Measurements from ENCODE around the gene DGKG. TPM values are rescaled to one million over a fixed set of nuclear protein-coding genes. Genes with fewer than 3 reads are reported as not detected.

The DGKG gene
- polyA plus RNA-seq, 1 of the 3 experiments (the other 2 are of a cell fraction) = 0.12 TPM

DNA sequence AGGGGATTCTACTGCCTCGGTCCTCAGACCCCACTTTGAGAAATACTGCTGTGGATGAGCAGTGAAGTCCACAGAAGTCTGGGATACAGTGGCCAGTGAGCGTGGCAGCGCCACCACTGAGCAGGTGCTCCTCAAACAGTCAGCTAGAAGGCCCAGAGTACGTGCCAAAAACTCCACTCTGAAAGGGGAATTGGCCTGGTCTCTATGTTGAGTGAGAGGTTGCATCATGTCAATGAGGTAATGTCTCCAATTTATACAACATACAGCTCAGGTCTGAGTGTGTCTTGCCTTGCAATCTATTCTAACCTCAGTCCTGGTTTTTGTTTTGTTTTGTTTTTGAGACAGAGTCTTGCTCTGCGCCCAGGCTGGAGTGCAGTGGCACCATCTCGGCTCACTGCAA, 199.8 kb downstream of the DGKG start:
- Histone ChIP-seq H3K9ac (no peak overlapping the region), H3K4me2 (no peak overlapping the region), H2AFZ (ENCODE audit: low read depth) (no peak overlapping the region), H3K27ac (ENCODE audit: low read depth in 2 of 2, low read length in 1 of 2) (no peak overlapping the region), H3K9me3 (no peaks in the 10 kb centered on the region; the same call in 1 of the 2 replicates), H3K9me2 (no peaks in the 10 kb centered on the region), H3K4me3 (ENCODE audit: low read depth in 2 of 2, low read length in 1 of 2) (no peak overlapping the region), H3F3A (replicated peaks; ENCODE audit: insufficient read depth) (no peaks in the 10 kb centered on the region), H3K36me3 (replicated peaks in 1 of 2; ENCODE audit: control insufficient read depth in 1 of 2, insufficient read depth in 2 of 2, low read length in 1 of 2) (no peaks in the 10 kb centered on the region), H4K20me1 (ENCODE audit: insufficient read depth) (no peaks in the 10 kb centered on the region), H3K27me3 (ENCODE audit: insufficient read depth) (no peaks in the 10 kb centered on the region; the same call in 1 of the 2 replicates), H3K79me2 (ENCODE audit: insufficient read depth) (no peaks in the 10 kb centered on the region), H3K4me1 (ENCODE audit: control insufficient read depth in 1 of 2, insufficient read depth in 2 of 2, low read depth in 1 of 2, low read length in 1 of 2) (no peaks in the 10 kb centered on the region)
- ChIA-PET CTCF (no interaction called here), POLR2A (no interaction called here)
- no peak for DNase-seq
- TF ChIP-seq FOXM1 (IDR thresholded peaks at IDR 0.05; ENCODE audit: low read depth) = no peak
- TF ChIP-seq RXRA (IDR thresholded peaks at IDR 0.05; ENCODE audit: borderline replicate concordance, low read depth) = no peak
- TF ChIP-seq CHD2 (IDR thresholded peaks at IDR 0.05; ENCODE audit: low read length, partially characterized antibody) = no peak
- no peak for TF ChIP-seq RAD21 (IDR thresholded peaks at IDR 0.05; ENCODE audit: low read length)
- TF ChIP-seq, protein P1, sequence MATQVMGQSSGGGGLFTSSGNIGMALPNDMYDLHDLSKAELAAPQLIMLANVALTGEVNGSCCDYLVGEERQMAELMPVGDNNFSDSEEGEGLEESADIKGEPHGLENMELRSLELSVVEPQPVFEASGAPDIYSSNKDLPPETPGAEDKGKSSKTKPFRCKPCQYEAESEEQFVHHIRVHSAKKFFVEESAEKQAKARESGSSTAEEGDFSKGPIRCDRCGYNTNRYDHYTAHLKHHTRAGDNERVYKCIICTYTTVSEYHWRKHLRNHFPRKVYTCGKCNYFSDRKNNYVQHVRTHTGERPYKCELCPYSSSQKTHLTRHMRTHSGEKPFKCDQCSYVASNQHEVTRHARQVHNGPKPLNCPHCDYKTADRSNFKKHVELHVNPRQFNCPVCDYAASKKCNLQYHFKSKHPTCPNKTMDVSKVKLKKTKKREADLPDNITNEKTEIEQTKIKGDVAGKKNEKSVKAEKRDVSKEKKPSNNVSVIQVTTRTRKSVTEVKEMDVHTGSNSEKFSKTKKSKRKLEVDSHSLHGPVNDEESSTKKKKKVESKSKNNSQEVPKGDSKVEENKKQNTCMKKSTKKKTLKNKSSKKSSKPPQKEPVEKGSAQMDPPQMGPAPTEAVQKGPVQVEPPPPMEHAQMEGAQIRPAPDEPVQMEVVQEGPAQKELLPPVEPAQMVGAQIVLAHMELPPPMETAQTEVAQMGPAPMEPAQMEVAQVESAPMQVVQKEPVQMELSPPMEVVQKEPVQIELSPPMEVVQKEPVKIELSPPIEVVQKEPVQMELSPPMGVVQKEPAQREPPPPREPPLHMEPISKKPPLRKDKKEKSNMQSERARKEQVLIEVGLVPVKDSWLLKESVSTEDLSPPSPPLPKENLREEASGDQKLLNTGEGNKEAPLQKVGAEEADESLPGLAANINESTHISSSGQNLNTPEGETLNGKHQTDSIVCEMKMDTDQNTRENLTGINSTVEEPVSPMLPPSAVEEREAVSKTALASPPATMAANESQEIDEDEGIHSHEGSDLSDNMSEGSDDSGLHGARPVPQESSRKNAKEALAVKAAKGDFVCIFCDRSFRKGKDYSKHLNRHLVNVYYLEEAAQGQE (IDR thresholded peaks at IDR 0.05; ENCODE audit: low read depth, low read length) = no peak
- TF ChIP-seq TCF12 (IDR thresholded peaks at IDR 0.05) = no peak
- TF ChIP-seq MXI1 (IDR thresholded peaks at IDR 0.05; ENCODE audit: low read depth, low read length) = no peak
- no peak for TF ChIP-seq POLR2AphosphoS5 (IDR thresholded peaks at IDR 0.05; ENCODE audit: low read depth, low read length)
- no peak for TF ChIP-seq NFIC (IDR thresholded peaks at IDR 0.05; ENCODE audit: borderline replicate concordance)
- no peak for TF ChIP-seq SIN3A (IDR thresholded peaks at IDR 0.05; ENCODE audit: borderline replicate concordance, low read depth, low read length)
- TF ChIP-seq TEAD4 (IDR thresholded peaks at IDR 0.05; ENCODE audit: borderline replicate concordance, insufficient read depth) = no peak
- TF ChIP-seq ELF1 (IDR thresholded peaks at IDR 0.05) = no peak
- WGBS (ENCODE audit: low lambda C conversion rate) = 64% methylated on average over 6 of the region's 6 CpGs

DNA sequence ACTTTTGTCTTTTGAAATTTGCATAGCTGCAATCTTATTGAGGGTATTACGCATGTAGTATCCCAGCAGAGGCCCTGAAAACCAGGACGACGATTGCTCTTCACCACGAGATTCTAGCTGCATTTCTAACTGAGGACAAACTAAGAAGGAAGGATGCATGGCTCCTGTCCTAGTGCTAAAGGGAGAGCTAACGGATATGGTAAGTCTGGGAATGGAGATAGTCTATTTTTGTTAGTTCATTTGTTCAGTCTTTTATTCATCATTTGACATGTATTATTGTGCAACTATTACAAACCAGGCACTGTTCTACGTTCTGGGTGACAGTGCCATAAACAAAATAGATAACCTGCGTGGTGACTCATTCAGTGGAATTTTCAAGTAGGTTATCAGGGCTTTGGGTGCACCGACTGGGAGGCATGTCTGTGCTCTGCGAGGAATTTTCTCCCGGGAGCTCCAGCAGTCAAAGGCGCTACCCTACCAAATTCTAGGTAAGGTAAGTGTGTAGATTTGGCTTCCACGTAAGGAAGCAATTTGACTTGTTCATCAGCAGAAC, 201.3 kb downstream of the DGKG start:
- H3K9me3 ChIP-seq = no peaks in the 10 kb centered on the region; the same call in 1 of the 2 replicates
- H3K4me1 ChIP-seq (ENCODE audit: control insufficient read depth in 1 of 2, insufficient read depth in 2 of 2, low read depth in 1 of 2, low read length in 1 of 2) = no peaks in the 10 kb centered on the region
- CTCF ChIA-PET = no interaction called here
- no peaks in the 10 kb centered on the region; the same call in 1 of the 2 replicates for H3K27me3 ChIP-seq (ENCODE audit: insufficient read depth)
- WGBS (ENCODE audit: low lambda C conversion rate) = 58% methylated on average over 12 of the region's 12 CpGs
- no peaks in the 10 kb centered on the region for H4K20me1 ChIP-seq (ENCODE audit: insufficient read depth)
- H3K36me3 ChIP-seq (replicated peaks in 1 of 2; ENCODE audit: control insufficient read depth in 1 of 2, insufficient read depth in 2 of 2, low read length in 1 of 2) = no peaks in the 10 kb centered on the region
- no peak overlapping the region for H3K27ac ChIP-seq (ENCODE audit: low read depth in 2 of 2, low read length in 1 of 2)
- no peaks in the 10 kb centered on the region for H3F3A ChIP-seq (replicated peaks; ENCODE audit: insufficient read depth)
- no peaks in the 10 kb centered on the region for H3K79me2 ChIP-seq (ENCODE audit: insufficient read depth)
- no peak overlapping the region for H3K4me2 ChIP-seq
- H3K9ac ChIP-seq = no peak overlapping the region
- DNase-seq = no peak
- H3K9me2 ChIP-seq = no peaks in the 10 kb centered on the region
- H3K4me3 ChIP-seq (ENCODE audit: low read depth in 2 of 2, low read length in 1 of 2) = no peak overlapping the region
- H2AFZ ChIP-seq (ENCODE audit: low read depth) = no peak overlapping the region
- POLR2A ChIA-PET = no interaction called here
- TF ChIP-seq, protein P2, sequence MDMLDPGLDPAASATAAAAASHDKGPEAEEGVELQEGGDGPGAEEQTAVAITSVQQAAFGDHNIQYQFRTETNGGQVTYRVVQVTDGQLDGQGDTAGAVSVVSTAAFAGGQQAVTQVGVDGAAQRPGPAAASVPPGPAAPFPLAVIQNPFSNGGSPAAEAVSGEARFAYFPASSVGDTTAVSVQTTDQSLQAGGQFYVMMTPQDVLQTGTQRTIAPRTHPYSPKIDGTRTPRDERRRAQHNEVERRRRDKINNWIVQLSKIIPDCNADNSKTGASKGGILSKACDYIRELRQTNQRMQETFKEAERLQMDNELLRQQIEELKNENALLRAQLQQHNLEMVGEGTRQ (IDR thresholded peaks at IDR 0.05; ENCODE audit: borderline replicate concordance, low read depth, low read length) = no peak
- TF ChIP-seq NRF1 (IDR thresholded peaks at IDR 0.05; ENCODE audit: low read depth, low read length) (no peak), TEAD4 (IDR thresholded peaks at IDR 0.05; ENCODE audit: borderline replicate concordance, insufficient read depth) (no peak), FOXM1 (IDR thresholded peaks at IDR 0.05; ENCODE audit: low read depth) (no peak), SMC3 (IDR thresholded peaks at IDR 0.05; ENCODE audit: low read depth, low read length) (no peak), YY1 (IDR thresholded peaks at IDR 0.05; ENCODE audit: low read depth) (no peak), ELF1 (IDR thresholded peaks at IDR 0.05) (no peak), NFIC (IDR thresholded peaks at IDR 0.05; ENCODE audit: borderline replicate concordance) (no peak), POLR2AphosphoS5 (IDR thresholded peaks at IDR 0.05; ENCODE audit: low read depth, low read length) (no peak)
- TF ChIP-seq, protein P3, sequence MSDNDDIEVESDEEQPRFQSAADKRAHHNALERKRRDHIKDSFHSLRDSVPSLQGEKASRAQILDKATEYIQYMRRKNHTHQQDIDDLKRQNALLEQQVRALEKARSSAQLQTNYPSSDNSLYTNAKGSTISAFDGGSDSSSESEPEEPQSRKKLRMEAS (IDR thresholded peaks at IDR 0.05; ENCODE audit: low read depth) = no peak
- TF ChIP-seq, protein P4, sequence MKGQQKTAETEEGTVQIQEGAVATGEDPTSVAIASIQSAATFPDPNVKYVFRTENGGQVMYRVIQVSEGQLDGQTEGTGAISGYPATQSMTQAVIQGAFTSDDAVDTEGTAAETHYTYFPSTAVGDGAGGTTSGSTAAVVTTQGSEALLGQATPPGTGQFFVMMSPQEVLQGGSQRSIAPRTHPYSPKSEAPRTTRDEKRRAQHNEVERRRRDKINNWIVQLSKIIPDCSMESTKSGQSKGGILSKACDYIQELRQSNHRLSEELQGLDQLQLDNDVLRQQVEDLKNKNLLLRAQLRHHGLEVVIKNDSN (IDR thresholded peaks at IDR 0.05; ENCODE audit: borderline replicate concordance, low read depth) = no peak
- TF ChIP-seq, protein P1 (IDR thresholded peaks at IDR 0.05; ENCODE audit: low read depth, low read length) = no peak
